ENCODE results near the gene FHAD1.

Gene FHAD1

GRCh38 chr1:15405106-15405850 is 158.3 kb downstream of the FHAD1 start:
- FAIRE-seq = no peak

GRCh38 chr1:15406614-15407559 is 159.9 kb downstream of the FHAD1 start:
- FAIRE-seq = no peak

- FAIRE-seq = no peak
Observed at GRCh38 chr1:15407580-15407979, 160.6 kb downstream of the FHAD1 start.

- no peak for FAIRE-seq
Observed at GRCh38 chr1:15408890-15409387, 161.9 kb downstream of the FHAD1 start.

- no peak for FAIRE-seq
Observed at GRCh38 chr1:15409388-15410222, 162.6 kb downstream of the FHAD1 start, which contains the start of gene EFHD2. TSS of gene EFHD2 (plus strand) at chr1:15409888. CDS start at chr1:15409972, 84 bp downstream.

- no peak for FAIRE-seq
Observed at GRCh38 chr1:15410223-15410883, 163.3 kb downstream of the FHAD1 start.

- no peak for FAIRE-seq
Observed at GRCh38 chr1:15410884-15411245, 163.8 kb downstream of the FHAD1 start.

- FAIRE-seq = no peak
Observed at GRCh38 chr1:15411593-15412137, 164.6 kb downstream of the FHAD1 start.

- FAIRE-seq = no peak
Observed at GRCh38 chr1:15412175-15412800, 165.3 kb downstream of the FHAD1 start.

GRCh38 chr1:15412843-15413242 is 165.8 kb downstream of the FHAD1 start:
- no peak for FAIRE-seq

GRCh38 chr1:15413563-15414444 is 166.8 kb downstream of the FHAD1 start:
- no peak for FAIRE-seq

GRCh38 chr1:15414445-15414983 is 167.5 kb downstream of the FHAD1 start:
- no peak for FAIRE-seq

- no peak for FAIRE-seq
Observed at GRCh38 chr1:15417059-15417934, 170.3 kb downstream of the FHAD1 start.

- no peak for FAIRE-seq
Observed at GRCh38 chr1:15418806-15419515, 171.9 kb downstream of the FHAD1 start.

- no peak for FAIRE-seq
Observed at GRCh38 chr1:15420853-15421465, 173.9 kb downstream of the FHAD1 start.

GRCh38 chr1:15422871-15423270 is 175.8 kb downstream of the FHAD1 start:
- no peak for FAIRE-seq

GRCh38 chr1:15423355-15424077 is 176.5 kb downstream of the FHAD1 start:
- no peak for FAIRE-seq
